GM18508 (cell line): ENCODE data around the gene CNIH3.
A peak's percentile ranks its signal among the peaks of the same experiment; 100 is the strongest.
"Not testable (repeated sequence)": the region's sequence is repeated elsewhere in the genome, so short reads cannot be mapped to it uniquely, and the experiment has no call there.

Source experiments
- ATAC-seq: cut with Tn5 transposase; IDR thresholded peaks from one replicate; pipeline ENCODE4 v1.9.1; 2021; ENCODE audit warnings: moderate number of reproducible peaks; ENCODE audit not compliant: insufficient read depth, unreplicated experiment

CNIH3 gene

GRCh38 chr1:224615861-224616755 is at the start of gene CNIH3:
TSS of gene CNIH3 (plus strand) at chr1:224616317. CDS start at chr1:224617175, 858 bp downstream.
- no peak for ATAC-seq

GRCh38 chr1:224566492-224566891 is 49.6 kb upstream of the CNIH3 start:
- not testable (repeated sequence) for ATAC-seq

- no peak for ATAC-seq
These were observed 46.8 kb upstream of the CNIH3 start for GRCh38 chr1:224569276-224569675.

GRCh38 chr1:224571975-224572374 is 44.1 kb upstream of the CNIH3 start:
- ATAC-seq, result not testable (repeated sequence)

- ATAC-seq, result no peak
These were observed 36.6 kb upstream of the CNIH3 start for GRCh38 chr1:224579526-224579925.

GRCh38 chr1:224580006-224580405 is 36.1 kb upstream of the CNIH3 start:
- no peak for ATAC-seq

- ATAC-seq, result no peak
These were observed 34.1 kb upstream of the CNIH3 start for GRCh38 chr1:224582041-224582440.

GRCh38 chr1:224583774-224584173 is 32.3 kb upstream of the CNIH3 start:
- ATAC-seq, result no peak

GRCh38 chr1:224585051-224585450 is 31.1 kb upstream of the CNIH3 start:
- no peak for ATAC-seq

GRCh38 chr1:224587051-224587450 is 29.1 kb upstream of the CNIH3 start:
- no peak for ATAC-seq

GRCh38 chr1:224588515-224588914 is 27.6 kb upstream of the CNIH3 start:
- no peak for ATAC-seq

- no peak for ATAC-seq
These were observed 27.1 kb upstream of the CNIH3 start for GRCh38 chr1:224589006-224589405.

- ATAC-seq, result no peak
These were observed 24.8 kb upstream of the CNIH3 start for GRCh38 chr1:224591326-224591725.

GRCh38 chr1:224592636-224593582 is 23.2 kb upstream of the CNIH3 start:
- peak; percentile 43 for ATAC-seq

- no peak for ATAC-seq
These were observed 21.8 kb upstream of the CNIH3 start for GRCh38 chr1:224594360-224594759.

- no peak for ATAC-seq
These were observed 21.3 kb upstream of the CNIH3 start for GRCh38 chr1:224594851-224595250.

- no peak for ATAC-seq
These were observed 10.5 kb upstream of the CNIH3 start for GRCh38 chr1:224605482-224606181.

- ATAC-seq, result no peak
These were observed 8.6 kb upstream of the CNIH3 start for GRCh38 chr1:224607188-224608148.

GRCh38 chr1:224609333-224609732 is 6.8 kb upstream of the CNIH3 start:
- no peak for ATAC-seq
